Endothelial cell (in vitro differentiated cells): Measurements from ENCODE around the gene GALNT10. TPM values are rescaled to one million over a fixed set of nuclear protein-coding genes. Genes with fewer than 3 reads are reported as not detected.

Experiments
- DNase-seq: peaks from one replicate; pipeline ENCODE4 v3.0.0; 2021; ENCODE audit warnings: low spot score
- H3K27ac Mint-ChIP-seq: one replicate; pipeline ENCODE4 v1.8.0; 2021; ENCODE audit warnings: mixed read lengths, inconsistent platforms; ENCODE audit not compliant: unreplicated experiment
- H3K27me3 Mint-ChIP-seq: one replicate; pipeline ENCODE4 v1.8.0; 2021; ENCODE audit warnings: mild to moderate bottlenecking, moderate library complexity, mixed read lengths, inconsistent platforms; ENCODE audit not compliant: unreplicated experiment
- H3K36me3 Mint-ChIP-seq: one replicate; pipeline ENCODE4 v1.8.0; 2021; ENCODE audit warnings: mild to moderate bottlenecking, low read depth, mixed read lengths, inconsistent platforms; ENCODE audit not compliant: unreplicated experiment
- H3K4me1 Mint-ChIP-seq: one replicate; pipeline ENCODE4 v1.8.0; 2021; ENCODE audit warnings: mild to moderate bottlenecking, mixed read lengths, inconsistent platforms; ENCODE audit not compliant: unreplicated experiment
- H3K4me3 Mint-ChIP-seq: one replicate; pipeline ENCODE4 v1.8.0; 2021; ENCODE audit warnings: mild to moderate bottlenecking, mixed read lengths, inconsistent platforms; ENCODE audit not compliant: unreplicated experiment
- H3K9me3 Mint-ChIP-seq: one replicate; pipeline ENCODE4 v1.8.0; 2021; ENCODE audit warnings: mixed read lengths, inconsistent platforms; ENCODE audit not compliant: unreplicated experiment
- CTCF ChIP-seq: fragments of 200-600 bp; sonication (generic); IDR thresholded peaks from one replicate; pipeline ENCODE4 v1.5.0; 2021; ENCODE audit warnings: antibody characterized with exemption; ENCODE audit not compliant: unreplicated experiment
- total RNA-seq: library from RNA; stranded (reverse); fragmentation: NEBNext Ultra II Directional; extraction: Animal tissue kit (Norgen Biotek cat#: 25700); gene quantifications from one replicate; pipeline ENCODE4 v1.2.1, GENCODE V29; 2021; ENCODE audit not compliant: unreplicated experiment

The GALNT10 gene
- total RNA-seq, 1 donor from 2014 or later: 22.5 TPM

GRCh38 chr5:154166901-154167791 is 23.4 kb upstream of the GALNT10 start:
- Mint-ChIP-seq H3K9me3 (no peaks in the 10 kb centered on the region), H3K27me3 (no peaks in the 10 kb centered on the region), H3K36me3 (no peaks in the 10 kb centered on the region), H3K27ac (no peak overlapping the region), H3K4me1 (peaks cover 18% of the 10 kb centered on the region), H3K4me3 (no peak overlapping the region)
- DNase-seq: no peak
- no peak for TF ChIP-seq CTCF

GRCh38 chr5:154168395-154168794 is 22.1 kb upstream of the GALNT10 start:
- Mint-ChIP-seq H3K27me3 (no peaks in the 10 kb centered on the region), H3K27ac (no peak overlapping the region), H3K4me1 (peaks cover 13% of the 10 kb centered on the region), H3K36me3 (no peaks in the 10 kb centered on the region), H3K4me3 (no peak overlapping the region), H3K9me3 (no peaks in the 10 kb centered on the region)
- no peak for TF ChIP-seq CTCF
- DNase-seq: no peak

GRCh38 chr5:154172785-154173184 is 17.7 kb upstream of the GALNT10 start:
- DNase-seq: no peak
- no peaks in the 10 kb centered on the region for H3K36me3 Mint-ChIP-seq
- no peak overlapping the region for H3K27ac Mint-ChIP-seq
- TF ChIP-seq CTCF: no peak
- no peak overlapping the region for H3K4me3 Mint-ChIP-seq
- H3K4me1 Mint-ChIP-seq: no peaks in the 10 kb centered on the region
- H3K9me3 Mint-ChIP-seq: no peaks in the 10 kb centered on the region
- no peaks in the 10 kb centered on the region for H3K27me3 Mint-ChIP-seq

GRCh38 chr5:154174091-154174490 is 16.4 kb upstream of the GALNT10 start:
- no peak overlapping the region for H3K4me3 Mint-ChIP-seq
- no peak for DNase-seq
- no peak for TF ChIP-seq CTCF
- H3K27me3 Mint-ChIP-seq: no peaks in the 10 kb centered on the region
- no peak overlapping the region for H3K27ac Mint-ChIP-seq
- no peaks in the 10 kb centered on the region for H3K4me1 Mint-ChIP-seq
- no peaks in the 10 kb centered on the region for H3K9me3 Mint-ChIP-seq
- H3K36me3 Mint-ChIP-seq: no peaks in the 10 kb centered on the region

DNA sequence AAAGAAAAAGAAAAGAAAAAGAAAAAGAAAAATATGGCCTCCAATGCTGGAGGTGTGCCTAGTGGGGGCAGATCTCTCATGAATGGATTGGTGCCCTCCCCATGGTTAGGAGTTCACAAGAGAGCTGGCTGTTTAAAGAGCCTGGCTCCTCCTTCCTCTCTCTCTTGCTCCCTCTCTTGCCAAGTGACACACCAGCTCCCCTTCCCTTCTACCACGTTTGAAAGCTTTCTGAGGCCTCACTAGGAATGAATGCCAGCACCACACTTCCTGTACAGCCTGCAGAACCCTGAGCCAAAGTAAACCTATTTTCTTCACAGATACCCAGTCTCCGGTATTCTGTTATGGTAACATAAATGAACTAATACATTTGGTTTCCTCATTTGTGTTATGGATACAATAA is 14.4 kb upstream of the GALNT10 start:
- no peak overlapping the region for H3K4me3 Mint-ChIP-seq
- DNase-seq: no peak
- H3K9me3 Mint-ChIP-seq: no peaks in the 10 kb centered on the region
- no peaks in the 10 kb centered on the region for H3K36me3 Mint-ChIP-seq
- no peak for TF ChIP-seq CTCF
- no peak overlapping the region for H3K27ac Mint-ChIP-seq
- no peaks in the 10 kb centered on the region for H3K27me3 Mint-ChIP-seq
- H3K4me1 Mint-ChIP-seq: no peaks in the 10 kb centered on the region
